Measurements from ENCODE around the gene CFAP221.

The CFAP221 gene

GRCh38 chr2:119606674-119607073 lies 62.4 kb downstream of the CFAP221 start:
- no peak for TF ChIP-seq CTCF (IDR thresholded peaks at IDR 0.05)

- no peak for TF ChIP-seq CTCF (IDR thresholded peaks at IDR 0.05)
These were observed 64.3 kb downstream of the CFAP221 start for GRCh38 chr2:119608553-119608952.

GRCh38 chr2:119609337-119609736 lies 65.1 kb downstream of the CFAP221 start:
- TF ChIP-seq CTCF (IDR thresholded peaks at IDR 0.05): no peak

- TF ChIP-seq CTCF (IDR thresholded peaks at IDR 0.05): no peak
These were observed 72.2 kb downstream of the CFAP221 start for GRCh38 chr2:119616421-119616820.

- no peak for TF ChIP-seq CTCF (IDR thresholded peaks at IDR 0.05)
These were observed 73.2 kb downstream of the CFAP221 start for GRCh38 chr2:119617455-119617854.

GRCh38 chr2:119625226-119625625 lies 81.0 kb downstream of the CFAP221 start:
- no peak for TF ChIP-seq CTCF (IDR thresholded peaks at IDR 0.05)

GRCh38 chr2:119629323-119629825 lies 85.1 kb downstream of the CFAP221 start:
- no peak for TF ChIP-seq CTCF (IDR thresholded peaks at IDR 0.05)

GRCh38 chr2:119630121-119630520 lies 85.9 kb downstream of the CFAP221 start:
- no peak for TF ChIP-seq CTCF (IDR thresholded peaks at IDR 0.05)
